Activated CD4-positive, alpha-beta T cell treated with anti-CD3 and anti-CD28 coated beads, Interleukin-2, amount 50 U/mL, for 4 hours (primary cell): Measurements from ENCODE around the gene CLCNKB.
"Not testable (repeated sequence)": the region's sequence is repeated elsewhere in the genome, so short reads cannot be mapped to it uniquely, and the experiment has no call there.

Experiments used
- DNase-seq, 2 experiments: peaks; one replicate each; pipeline ENCODE4 v3.0.0-alpha.2; 2020

The CLCNKB gene

GRCh38 chr1:16043521-16043920 is at the start of gene CLCNKB:
Gene CLCNKB, plus strand, starts transcription at chr1:16043782. Its CDS starts 711 bp downstream, at chr1:16044493.
- DNase-seq: no peak

GRCh38 chr1:15994081-15994480 is 49.5 kb upstream of the CLCNKB start:
- DNase-seq: no peak

GRCh38 chr1:15994590-15995351 is 48.8 kb upstream of the CLCNKB start:
- peak; percentile 24 to 27 for DNase-seq

- DNase-seq: no peak
Observed at GRCh38 chr1:15997076-15997585, 46.5 kb upstream of the CLCNKB start.

- no peak for DNase-seq
Observed at GRCh38 chr1:15997637-15998280, 45.8 kb upstream of the CLCNKB start.

GRCh38 chr1:15998929-15999328 is 44.7 kb upstream of the CLCNKB start:
- no peak for DNase-seq

GRCh38 chr1:16001274-16001673 is 42.3 kb upstream of the CLCNKB start:
- not testable (repeated sequence) for DNase-seq

- no peak for DNase-seq
Observed at GRCh38 chr1:16005597-16005996, 38.0 kb upstream of the CLCNKB start.

GRCh38 chr1:16006010-16006409 is 37.6 kb upstream of the CLCNKB start:
- no peak for DNase-seq

- no peak for DNase-seq
Observed at GRCh38 chr1:16006552-16007485, 36.8 kb upstream of the CLCNKB start.

- no peak for DNase-seq
Observed at GRCh38 chr1:16007671-16008341, 35.8 kb upstream of the CLCNKB start.

- peak; percentile 68 to 70 for DNase-seq
Observed at GRCh38 chr1:16009030-16009460, 34.5 kb upstream of the CLCNKB start.

- no peak for DNase-seq
Observed at GRCh38 chr1:16009678-16010077, 33.9 kb upstream of the CLCNKB start.

- no peak for DNase-seq
Observed at GRCh38 chr1:16010837-16011236, 32.7 kb upstream of the CLCNKB start.

- DNase-seq: no peak
Observed at GRCh38 chr1:16011936-16012589, 31.5 kb upstream of the CLCNKB start.

- peak; percentile 16 to 28 for DNase-seq
Observed at GRCh38 chr1:16012590-16013219, 30.9 kb upstream of the CLCNKB start.

- peak; percentile 48 to 49 for DNase-seq
Observed at GRCh38 chr1:16013220-16013907, 30.2 kb upstream of the CLCNKB start.

GRCh38 chr1:16013908-16014258 is 29.7 kb upstream of the CLCNKB start:
- DNase-seq: no peak

GRCh38 chr1:16014509-16015482 is 28.8 kb upstream of the CLCNKB start:
- DNase-seq: no peak

- no peak for DNase-seq
Observed at GRCh38 chr1:16015491-16015890, 28.1 kb upstream of the CLCNKB start.
